ENCODE measurements around the gene GAGE12J. TPM values are rescaled to one million over a fixed set of nuclear protein-coding genes. Genes with fewer than 3 reads are reported as not detected.

GAGE12J gene
- total RNA-seq, 4 donors from 2014 or later: not detected

Other genes starting within 250 kb of the GAGE12J start
- 1 to 10 TPM; 4.5 to 6.6 (median 4.7) TPM for gene PRAF2, start 248.0 kb upstream of the GAGE12J start, total RNA-seq
- gene WDR45, start 242.2 kb upstream of the GAGE12J start, total RNA-seq: 100 to 1,000 TPM in 3 of 4 donors, 10 to 100 TPM in 1; 98.2 to 125 (median 105) TPM
- 10 to 100 TPM; 35.2 to 41.3 (median 38.9) TPM for gene GPKOW, start 198.3 kb upstream of the GAGE12J start, total RNA-seq
- 1 to 10 TPM; 2.7 to 7.3 (median 5.3) TPM for gene MAGIX, start 159.3 kb upstream of the GAGE12J start, total RNA-seq
- gene PLP2, start 150.1 kb upstream of the GAGE12J start, total RNA-seq: 10 to 100 TPM; 12.8 to 53.5 (median 32.5) TPM
- gene PRICKLE3, start 135.7 kb upstream of the GAGE12J start, total RNA-seq: 10 to 100 TPM in 3 of 4 donors, 1 to 10 TPM in 1; 9.1 to 33.1 (median 21.3) TPM
- 1 to 10 TPM in 1 of 4 donors, under 1 TPM in 3; 0.15 to 3.9 (median 0.40) TPM for gene SYP, start 121.8 kb upstream of the GAGE12J start, total RNA-seq
- not detected for gene CACNA1F, start 88.7 kb upstream of the GAGE12J start, total RNA-seq
- gene CCDC22, start 86.6 kb upstream of the GAGE12J start, total RNA-seq: 10 to 100 TPM; 11.1 to 22.0 (median 17.0) TPM
- not detected for gene FOXP3, start 57.3 kb upstream of the GAGE12J start, total RNA-seq
- 10 to 100 TPM; 24.0 to 49.6 (median 34.2) TPM for gene PPP1R3F, start 52.2 kb upstream of the GAGE12J start, total RNA-seq
- gene GAGE10, start 18.4 kb upstream of the GAGE12J start, total RNA-seq: not detected
- not detected for gene GAGE13, start 9.5 kb downstream of the GAGE12J start, total RNA-seq
- gene GAGE12C, start 210.1 kb downstream of the GAGE12J start, total RNA-seq: not detected
- gene GAGE12D, start 219.7 kb downstream of the GAGE12J start, total RNA-seq: not detected
- not detected for gene GAGE12E, start 229.3 kb downstream of the GAGE12J start, total RNA-seq
- gene GAGE12F, start 238.8 kb downstream of the GAGE12J start, total RNA-seq: not detected
- gene GAGE12G, start 248.4 kb downstream of the GAGE12J start, total RNA-seq: not detected